ENCODE measurements around the gene LGR4. TPM values are rescaled to one million over a fixed set of nuclear protein-coding genes. Genes with fewer than 3 reads are reported as not detected.
"Not testable (repeated sequence)": the region's sequence is repeated elsewhere in the genome, so short reads cannot be mapped to it uniquely, and the experiment has no call there.

The LGR4 gene
- total and polyA plus RNA-seq, 2 donors: 9.9 to 98.1 TPM

- WGBS: 91% methylated on average over 5 of the region's 5 CpGs
- Histone ChIP-seq H3K36me3 (ENCODE audit: insufficient read depth) (no peaks in the 10 kb centered on the region), H3K4me1 (ENCODE audit: insufficient read depth) (no peaks in the 10 kb centered on the region), H3K4me3 (ENCODE audit: low read depth, low read length) (no peak overlapping the region), H3K27ac (ENCODE audit: low read depth) (no peak overlapping the region)
- DNase-seq (ENCODE audit: extremely low spot score): no peak
Observed at GRCh38 chr11:27460158-27460978, 12.2 kb downstream of the LGR4 start.

GRCh38 chr11:27459191-27459590 lies 13.4 kb downstream of the LGR4 start:
- Histone ChIP-seq H3K4me3 (ENCODE audit: low read depth, low read length) (no peak overlapping the region), H3K36me3 (ENCODE audit: insufficient read depth) (no peaks in the 10 kb centered on the region), H3K27ac (ENCODE audit: low read depth) (no peak overlapping the region), H3K4me1 (ENCODE audit: insufficient read depth) (no peaks in the 10 kb centered on the region)
- WGBS: 80% methylated on average over 6 of the region's 6 CpGs
- no peak for DNase-seq (ENCODE audit: extremely low spot score)

- Histone ChIP-seq H3K4me1 (ENCODE audit: insufficient read depth) (no peaks in the 10 kb centered on the region), H3K27ac (ENCODE audit: low read depth) (no peak overlapping the region), H3K4me3 (ENCODE audit: low read depth, low read length) (no peak overlapping the region), H3K36me3 (ENCODE audit: insufficient read depth) (no peaks in the 10 kb centered on the region)
- WGBS: 98% methylated on average over 2 of the region's 2 CpGs
- no peak for DNase-seq (ENCODE audit: extremely low spot score)
Observed at GRCh38 chr11:27458182-27458581, 14.4 kb downstream of the LGR4 start.

- H3K4me1 ChIP-seq (ENCODE audit: insufficient read depth): no peaks in the 10 kb centered on the region
- no peak overlapping the region for H3K27ac ChIP-seq (ENCODE audit: low read depth)
Observed at GRCh38 chr11:27456795-27457329, 15.7 kb downstream of the LGR4 start.

GRCh38 chr11:27456140-27456794 lies 16.3 kb downstream of the LGR4 start:
- Histone ChIP-seq H3K4me3 (ENCODE audit: low read depth, low read length) (no peak overlapping the region), H3K4me1 (ENCODE audit: insufficient read depth) (no peaks in the 10 kb centered on the region), H3K36me3 (ENCODE audit: insufficient read depth) (no peaks in the 10 kb centered on the region), H3K27ac (ENCODE audit: low read depth) (peak overlapping the region; percentile 2)
- DNase-seq (ENCODE audit: extremely low spot score): no peak
- WGBS: 50% methylated on average over 2 of the region's 2 CpGs

More at GRCh38 chr11:27456795-27457329, 15.7 kb downstream of the LGR4 start:
- DNase-seq (ENCODE audit: extremely low spot score): no peak
- no peaks in the 10 kb centered on the region for H3K36me3 ChIP-seq (ENCODE audit: insufficient read depth)
- no peak overlapping the region for H3K4me3 ChIP-seq (ENCODE audit: low read depth, low read length)

GRCh38 chr11:27455667-27456066 lies 16.9 kb downstream of the LGR4 start:
- H3K27ac ChIP-seq (ENCODE audit: low read depth): no peak overlapping the region
- 94% methylated on average over 4 of the region's 4 CpGs for WGBS
- no peak overlapping the region for H3K4me3 ChIP-seq (ENCODE audit: low read depth, low read length)
- DNase-seq (ENCODE audit: extremely low spot score): no peak
- no peaks in the 10 kb centered on the region for H3K36me3 ChIP-seq (ENCODE audit: insufficient read depth)
- no peaks in the 10 kb centered on the region for H3K4me1 ChIP-seq (ENCODE audit: insufficient read depth)

- H3K27ac ChIP-seq (ENCODE audit: low read depth): no peak overlapping the region
- 81% methylated on average over 1 of the region's 1 CpG for WGBS
- no peaks in the 10 kb centered on the region for H3K36me3 ChIP-seq (ENCODE audit: insufficient read depth)
- no peak overlapping the region for H3K4me3 ChIP-seq (ENCODE audit: low read depth, low read length)
- no peak for DNase-seq (ENCODE audit: extremely low spot score)
- no peaks in the 10 kb centered on the region for H3K4me1 ChIP-seq (ENCODE audit: insufficient read depth)
Observed at GRCh38 chr11:27453701-27454100, 18.9 kb downstream of the LGR4 start.

- H3K4me1 ChIP-seq (ENCODE audit: insufficient read depth): no peaks in the 10 kb centered on the region
- 95% methylated on average over 3 of the region's 3 CpGs for WGBS
- no peak for DNase-seq (ENCODE audit: extremely low spot score)
Observed at GRCh38 chr11:27452147-27452546, 20.4 kb downstream of the LGR4 start.

GRCh38 chr11:27451244-27451965 lies 21.2 kb downstream of the LGR4 start:
- Histone ChIP-seq H3K4me1 (ENCODE audit: insufficient read depth) (no peaks in the 10 kb centered on the region), H3K36me3 (ENCODE audit: insufficient read depth) (no peaks in the 10 kb centered on the region), H3K4me3 (ENCODE audit: low read depth, low read length) (no peak overlapping the region), H3K27ac (ENCODE audit: low read depth) (no peak overlapping the region)
- 77% methylated on average over 1 of the region's 1 CpG for WGBS
- no peak for DNase-seq (ENCODE audit: extremely low spot score)

More at GRCh38 chr11:27452147-27452546, 20.4 kb downstream of the LGR4 start:
- Histone ChIP-seq H3K4me3 (ENCODE audit: low read depth, low read length) (no peak overlapping the region), H3K27ac (ENCODE audit: low read depth) (no peak overlapping the region), H3K36me3 (ENCODE audit: insufficient read depth) (no peaks in the 10 kb centered on the region)

GRCh38 chr11:27448184-27448540 lies 24.4 kb downstream of the LGR4 start:
- not testable (repeated sequence) for H3K27ac ChIP-seq (ENCODE audit: low read depth); H3K36me3 ChIP-seq (ENCODE audit: insufficient read depth); DNase-seq (ENCODE audit: extremely low spot score); H3K4me3 ChIP-seq (ENCODE audit: low read depth, low read length); H3K4me1 ChIP-seq (ENCODE audit: insufficient read depth)
- WGBS: 99% methylated on average over 5 of the region's 5 CpGs

GRCh38 chr11:27447288-27448183 lies 25.1 kb downstream of the LGR4 start:
- Histone ChIP-seq H3K27ac (ENCODE audit: low read depth) (no peak overlapping the region), H3K4me3 (ENCODE audit: low read depth, low read length) (no peak overlapping the region), H3K4me1 (ENCODE audit: insufficient read depth) (no peaks in the 10 kb centered on the region), H3K36me3 (ENCODE audit: insufficient read depth) (no peaks in the 10 kb centered on the region)
- no peak for DNase-seq (ENCODE audit: extremely low spot score)
- WGBS: 88% methylated on average over 5 of the region's 5 CpGs

GRCh38 chr11:27445625-27446024 lies 27.0 kb downstream of the LGR4 start:
- no peak for DNase-seq (ENCODE audit: extremely low spot score)
- H3K36me3 ChIP-seq (ENCODE audit: insufficient read depth): no peaks in the 10 kb centered on the region
- no peak overlapping the region for H3K4me3 ChIP-seq (ENCODE audit: low read depth, low read length)
- no peak overlapping the region for H3K27ac ChIP-seq (ENCODE audit: low read depth)
- no peaks in the 10 kb centered on the region for H3K4me1 ChIP-seq (ENCODE audit: insufficient read depth)
- WGBS: 98% methylated on average over 4 of the region's 4 CpGs

GRCh38 chr11:27444801-27445215 lies 27.8 kb downstream of the LGR4 start:
- no peak overlapping the region for H3K4me3 ChIP-seq (ENCODE audit: low read depth, low read length)
- H3K36me3 ChIP-seq (ENCODE audit: insufficient read depth): no peaks in the 10 kb centered on the region
- no peak overlapping the region for H3K27ac ChIP-seq (ENCODE audit: low read depth)
- no peaks in the 10 kb centered on the region for H3K4me1 ChIP-seq (ENCODE audit: insufficient read depth)
- WGBS: 81% methylated on average over 2 of the region's 2 CpGs
- DNase-seq (ENCODE audit: extremely low spot score): no peak

All from urinary bladder (tissue), 4 donors.